Measurements from ENCODE around the gene SBNO2.
"Not testable (repeated sequence)": the region's sequence is repeated elsewhere in the genome, so short reads cannot be mapped to it uniquely, and the experiment has no call there.

SBNO2 gene

GRCh38 chr19:1211494-1212234 lies 37.6 kb upstream of the SBNO2 start:
- Histone ChIP-seq H3K4me3 (no peak overlapping the region), H3K27ac (peak overlapping the region in 12 of 21 experiments; percentile 4 to 91 (median 42))

DNA sequence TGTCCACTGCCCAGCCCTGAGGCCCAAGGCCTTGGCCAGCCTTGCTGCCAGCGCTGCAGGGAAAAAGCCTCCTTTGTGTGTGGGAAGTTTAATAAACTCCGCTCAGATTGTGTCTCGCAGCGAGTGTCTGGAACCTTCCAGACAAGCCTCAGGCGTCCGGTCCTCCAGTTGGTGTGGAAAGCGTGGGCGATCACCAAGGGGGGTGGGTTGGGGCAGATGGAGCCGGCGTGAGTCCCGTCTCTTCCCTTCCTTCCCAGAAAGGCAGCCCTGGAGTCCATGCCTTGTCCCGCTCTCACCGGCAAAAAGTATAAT lies 36.1 kb upstream of the SBNO2 start:
- Histone ChIP-seq H3K27ac (peak overlapping the region in 13 of 21 experiments; percentile 21 to 73 (median 37)), H3K4me3 (no peak overlapping the region)

GRCh38 chr19:1208830-1209229 lies 34.8 kb upstream of the SBNO2 start:
- not testable (repeated sequence) for H3K4me3 ChIP-seq
- peak overlapping the region in 8 of 21 experiments; percentile 9 to 41 (median 21) for H3K27ac ChIP-seq

GRCh38 chr19:1206864-1207450 lies 32.9 kb upstream of the SBNO2 start:
- Histone ChIP-seq H3K4me3 (peak overlapping the region; percentile 41 to 80 (median 72)), H3K27ac (peak overlapping the region in 20 of 21 experiments; percentile 24 to 92 (median 78))

DNA sequence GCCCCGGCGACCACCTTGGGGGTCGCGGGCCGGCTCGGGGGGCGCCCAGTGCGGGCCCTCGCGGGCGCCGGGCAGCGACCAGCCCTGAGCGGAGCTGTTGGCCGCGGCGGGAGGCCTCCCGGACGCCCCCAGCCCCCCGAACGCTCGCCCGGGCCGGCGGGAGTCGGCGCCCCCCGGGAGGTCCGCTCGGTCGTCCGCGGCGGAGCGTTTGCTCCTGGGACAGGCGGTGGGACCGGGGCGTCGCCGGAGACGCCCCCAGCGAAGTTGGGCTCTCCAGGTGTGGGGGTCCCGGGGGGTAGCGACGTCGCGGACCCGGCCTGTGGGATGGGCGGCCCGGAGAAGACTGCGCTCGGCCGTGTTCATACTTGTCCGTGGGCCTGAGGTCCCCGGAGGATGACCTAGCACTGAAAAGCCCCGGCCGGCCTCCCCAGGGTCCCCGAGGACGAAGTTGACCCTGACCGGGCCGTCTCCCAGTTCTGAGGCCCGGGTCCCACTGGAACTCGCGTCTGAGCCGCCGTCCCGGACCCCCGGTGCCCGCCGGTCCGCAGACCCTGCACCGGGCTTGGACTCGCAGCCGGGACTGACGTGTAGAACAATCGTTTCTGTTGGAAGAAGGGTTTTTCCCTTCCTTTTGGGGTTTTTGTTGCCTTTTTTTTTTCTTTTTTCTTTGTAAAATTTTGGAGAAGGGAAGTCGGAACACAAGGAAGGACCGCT lies 32.2 kb upstream of the SBNO2 start:
- H3K4me3 ChIP-seq: peak overlapping the region; percentile 41 to 80 (median 72)
- peak overlapping the region in 20 of 21 experiments; percentile 37 to 92 (median 78) for H3K27ac ChIP-seq

- peak within 1 kb of the TSS; percentile 46 to 92 (median 83) for H3K27ac ChIP-seq
These were observed 31.3 kb upstream of the SBNO2 start, which contains the start of gene STK11 for GRCh38 chr19:1205114-1206099. STK11 (plus strand) TSS chr19:1205778; CDS start chr19:1206914, 1,136 bp downstream.

DNA sequence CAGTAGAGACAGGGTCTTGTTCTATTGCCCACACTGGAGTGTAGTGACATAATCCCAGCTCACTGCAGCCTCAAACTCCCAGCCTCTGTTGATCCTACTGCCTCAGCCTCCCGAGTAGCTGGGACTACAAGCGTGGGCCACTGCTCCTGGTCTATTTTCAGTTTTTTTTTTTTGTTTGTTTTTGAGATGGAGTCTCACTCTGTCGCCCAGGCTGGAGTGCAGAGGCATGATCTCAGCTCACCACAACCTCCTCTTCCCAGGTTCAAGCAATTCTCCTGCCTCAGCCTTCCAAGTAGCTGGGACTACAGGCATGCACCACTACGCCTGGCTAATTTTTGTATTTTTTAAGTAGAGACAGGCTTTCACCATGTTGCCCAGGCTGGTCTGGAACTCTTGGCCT lies 26.5 kb upstream of the SBNO2 start:
- not testable (repeated sequence) for H3K27ac ChIP-seq, H3K4me3 ChIP-seq

More at GRCh38 chr19:1205114-1206099, 31.3 kb upstream of the SBNO2 start, which contains the start of gene STK11:
- H3K4me3 ChIP-seq: peak within 1 kb of the TSS; percentile 41 to 80 (median 72)

DNA sequence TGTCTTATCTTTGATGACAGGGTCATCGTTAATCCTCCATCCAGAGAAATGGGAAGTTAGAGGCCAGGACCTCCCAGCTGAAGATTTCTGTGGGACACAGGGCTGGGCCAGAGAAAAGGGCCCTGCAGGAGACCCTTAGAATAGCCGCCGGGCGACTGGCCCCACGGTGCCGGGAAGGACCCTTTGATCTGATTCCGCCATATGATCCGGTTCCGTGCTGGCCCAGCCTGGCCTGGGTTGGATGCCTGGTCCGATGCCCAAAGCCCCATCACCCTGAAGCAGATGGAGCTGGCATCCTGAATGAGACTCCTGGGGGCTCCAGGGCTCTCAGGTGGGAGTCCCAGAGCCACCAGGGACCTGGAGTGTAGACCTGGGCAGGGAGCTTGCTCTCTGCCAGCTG lies 25.5 kb upstream of the SBNO2 start:
- Histone ChIP-seq H3K27ac (no peak overlapping the region), H3K4me3 (no peak overlapping the region)

GRCh38 chr19:1189419-1189818 lies 15.4 kb upstream of the SBNO2 start:
- Histone ChIP-seq H3K27ac (peak overlapping the region in 5 of 21 experiments; percentile 14 to 55 (median 39)), H3K4me3 (no peak overlapping the region)

- H3K27ac ChIP-seq: peak overlapping the region in 13 of 21 experiments; percentile 1 to 99 (median 47)
- no peak overlapping the region for H3K4me3 ChIP-seq
These were observed 9.6 kb upstream of the SBNO2 start for GRCh38 chr19:1183543-1184172.

DNA sequence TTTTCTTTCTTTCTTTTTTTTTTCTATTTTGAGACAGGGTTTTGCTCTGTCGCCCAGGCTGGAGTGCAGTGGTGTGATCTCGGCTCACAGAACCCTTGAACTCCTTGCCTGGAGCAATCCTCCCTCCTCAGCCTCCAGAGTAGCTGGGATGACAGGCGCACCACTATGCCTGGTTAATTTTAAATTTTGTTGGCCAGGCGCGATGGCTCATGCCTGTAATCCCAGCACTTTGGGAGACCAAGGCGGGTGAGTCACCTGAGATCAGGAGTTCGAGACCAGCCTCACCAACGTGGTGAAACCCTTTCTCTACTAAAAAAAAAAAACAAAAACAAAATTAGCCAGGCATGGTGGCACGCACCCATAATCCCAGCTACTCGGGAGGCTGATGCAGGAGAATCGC lies 8.7 kb upstream of the SBNO2 start:
- Histone ChIP-seq H3K27ac (peak overlapping the region in 13 of 21 experiments; percentile 5 to 100 (median 78)), H3K4me3 (no peak overlapping the region)

DNA sequence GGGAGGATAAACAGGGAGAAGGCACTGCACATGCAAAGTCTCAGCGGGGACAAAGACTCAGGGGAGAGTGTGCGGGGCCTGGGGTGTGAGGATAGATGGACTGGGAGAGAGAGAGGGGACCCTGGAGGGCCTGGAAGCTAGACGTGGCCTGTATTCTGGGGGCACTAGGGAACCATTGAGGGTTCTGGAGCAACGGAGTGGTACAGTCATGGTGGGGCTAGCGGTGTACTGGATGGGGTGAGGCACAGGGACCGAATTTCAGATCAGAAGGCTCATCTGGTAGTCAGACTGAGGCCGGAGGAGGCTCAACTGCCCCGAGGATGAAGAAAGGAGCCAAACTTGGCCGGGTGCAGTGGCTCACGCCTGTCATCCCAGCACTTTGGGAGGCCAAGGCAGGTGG lies 8.0 kb upstream of the SBNO2 start:
- Histone ChIP-seq H3K27ac (peak overlapping the region in 20 of 21 experiments; percentile 5 to 100 (median 79)), H3K4me3 (no peak overlapping the region)

DNA sequence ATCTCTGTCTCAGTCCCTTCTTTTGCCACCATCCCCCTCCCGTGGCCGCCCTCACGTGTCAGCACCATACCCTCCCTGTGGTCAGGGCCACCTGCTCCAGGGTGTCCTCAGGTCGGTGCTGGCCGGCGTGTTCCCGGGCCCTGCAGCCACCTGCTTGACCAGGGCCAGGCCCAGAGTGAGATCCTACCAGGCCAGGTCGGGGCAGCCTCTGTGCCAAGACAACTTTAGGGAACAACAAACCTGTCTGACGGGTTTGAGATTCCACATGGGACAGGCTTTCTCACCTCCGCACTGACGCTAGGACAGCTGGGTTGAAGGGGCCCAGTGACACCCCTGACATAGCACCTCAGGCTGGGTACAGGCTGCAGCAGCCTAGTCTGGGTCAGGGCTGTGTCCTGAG lies 7.5 kb upstream of the SBNO2 start:
- H3K27ac ChIP-seq: peak overlapping the region in 20 of 21 experiments; percentile 8 to 100 (median 80)
- H3K4me3 ChIP-seq: no peak overlapping the region

- H3K27ac ChIP-seq: peak overlapping the region in 20 of 21 experiments; percentile 60 to 100 (median 82)
- H3K4me3 ChIP-seq: no peak overlapping the region
These were observed 3.5 kb upstream of the SBNO2 start for GRCh38 chr19:1177322-1178114.

DNA sequence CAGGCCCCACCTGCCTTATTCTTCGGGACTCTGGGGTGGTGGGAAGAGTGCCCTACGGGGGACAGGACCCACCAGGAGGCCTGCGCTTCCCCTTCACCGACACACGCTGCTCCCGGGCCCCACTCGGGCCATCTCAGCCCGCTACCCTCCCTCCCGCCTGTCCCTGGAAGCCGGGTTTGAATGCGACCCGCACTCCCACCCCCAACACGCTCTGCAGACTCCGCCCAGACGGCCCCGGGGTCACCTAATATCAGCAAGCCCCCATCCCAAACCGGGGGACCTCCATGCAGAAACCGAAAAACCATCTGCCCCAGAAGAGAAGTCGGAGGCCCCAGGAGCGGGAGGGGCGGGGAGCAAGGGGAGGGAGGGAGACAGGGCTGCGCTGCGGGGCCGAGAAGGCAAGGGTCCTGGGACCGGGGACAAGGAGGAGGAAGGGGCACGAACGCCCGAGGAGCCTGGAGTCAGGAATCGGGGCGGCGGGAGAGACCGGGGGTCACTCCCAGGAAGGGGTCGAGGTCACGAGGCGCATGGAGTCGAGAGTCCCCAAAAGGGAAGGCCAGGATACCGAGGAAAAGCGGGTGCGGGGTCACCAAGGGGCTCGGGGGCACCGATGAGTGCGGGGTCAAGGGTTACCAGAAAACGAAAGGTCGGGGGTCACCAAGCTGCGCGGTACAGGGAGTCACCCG lies 766 bp downstream of the SBNO2 start:
- H3K27ac ChIP-seq: peak overlapping the region; percentile 95 to 100 (median 99)
- peak overlapping the region; percentile 75 to 96 (median 85) for H3K4me3 ChIP-seq

GRCh38 chr19:1172353-1173158 lies 1.5 kb downstream of the SBNO2 start:
- peak overlapping the region; percentile 95 to 100 (median 99) for H3K27ac ChIP-seq
- H3K4me3 ChIP-seq: peak overlapping the region; percentile 75 to 96 (median 85)
